GM10248 (cell line): ENCODE measurements around the gene CCP110.

Experiments
- CTCF ChIA-PET: fragments of 300-600 bp; sonication (Branson Sonifier 250); formaldehyde crosslinking; extraction: SDS; loops from one replicate; lab custom pipeline; 2021; ENCODE audit warnings: antibody characterized with exemption; lab: Yijun Ruan, JAX
- POLR2A ChIA-PET: fragments of 350-650 bp; sonication (Branson Sonifier 250); formaldehyde crosslinking; extraction: SDS; loops from one replicate; lab custom pipeline; 2020; ENCODE audit warnings: antibody characterized with exemption; lab: Yijun Ruan, JAX
- DNase-seq: peaks from one replicate; pipeline ENCODE4 v3.0.0; 2012; ENCODE audit errors: extremely low spot score
- TF ChIP-seq, protein P1 (sequence below): IDR thresholded peaks from 2 replicates; pipeline ENCODE4 v1.5.1; 2012; ENCODE audit warnings: mild to moderate bottlenecking, low read depth; ENCODE audit errors: extremely low read depth, missing control alignments, control extremely low read depth

CCP110 gene

DNA sequence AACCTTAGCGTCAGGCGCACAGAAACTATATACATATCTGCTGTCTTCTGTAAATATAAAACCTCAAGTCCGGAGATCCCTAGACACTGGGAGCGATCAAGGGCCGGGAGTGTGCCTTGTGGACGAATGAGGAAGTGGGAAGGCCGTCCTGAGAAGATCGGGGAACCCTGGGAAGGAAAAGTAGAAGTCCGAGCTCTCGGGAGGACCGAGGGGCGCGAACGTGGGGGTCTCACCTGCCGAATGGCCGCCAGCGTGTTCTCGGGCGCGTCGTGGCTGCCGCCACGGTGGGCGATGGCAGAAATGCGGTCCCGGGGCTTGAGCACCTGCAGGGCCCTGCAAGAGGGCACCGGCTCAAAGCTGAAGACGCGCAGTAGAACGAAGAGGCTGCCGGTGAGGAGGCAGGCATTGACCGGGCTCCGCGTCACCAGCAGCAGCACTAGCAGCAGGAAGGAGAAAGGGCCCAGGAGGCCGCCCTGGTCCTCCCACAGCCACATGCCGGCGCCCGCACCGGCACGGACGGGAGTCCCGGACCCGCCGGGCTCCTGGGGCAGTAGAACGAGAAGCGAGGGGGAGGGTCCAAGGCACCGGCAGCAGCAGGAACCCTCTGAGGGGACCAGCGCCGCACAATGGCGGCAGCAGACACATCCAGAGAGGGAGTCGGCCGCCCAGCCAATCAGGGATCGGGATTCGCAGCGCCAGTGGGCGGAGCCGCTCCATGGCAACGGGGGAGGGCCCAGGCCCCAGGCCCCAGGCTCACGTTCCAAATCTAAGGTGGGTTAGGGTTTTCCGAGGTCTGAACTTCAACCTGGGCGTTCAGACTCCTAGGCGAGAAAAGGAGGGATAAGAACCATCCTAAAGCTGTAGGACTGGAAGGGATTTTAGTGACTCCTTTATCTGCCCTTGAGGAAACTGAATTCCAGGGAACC is 2.0 kb upstream of the CCP110 start, which contains the start of gene GDE1:
GDE1 (minus strand) TSS at position 628 of the 926 bp plus-strand sequence; CDS start at position 494, 134 bp downstream.
- ChIA-PET CTCF (interaction anchor here (1.0 kb wide), 1 partner anchor 18 kb away, joined by 3 read pairs; no protein-coding TSS in a partner anchor), POLR2A (no interaction called here)
- TF ChIP-seq, protein P1, sequence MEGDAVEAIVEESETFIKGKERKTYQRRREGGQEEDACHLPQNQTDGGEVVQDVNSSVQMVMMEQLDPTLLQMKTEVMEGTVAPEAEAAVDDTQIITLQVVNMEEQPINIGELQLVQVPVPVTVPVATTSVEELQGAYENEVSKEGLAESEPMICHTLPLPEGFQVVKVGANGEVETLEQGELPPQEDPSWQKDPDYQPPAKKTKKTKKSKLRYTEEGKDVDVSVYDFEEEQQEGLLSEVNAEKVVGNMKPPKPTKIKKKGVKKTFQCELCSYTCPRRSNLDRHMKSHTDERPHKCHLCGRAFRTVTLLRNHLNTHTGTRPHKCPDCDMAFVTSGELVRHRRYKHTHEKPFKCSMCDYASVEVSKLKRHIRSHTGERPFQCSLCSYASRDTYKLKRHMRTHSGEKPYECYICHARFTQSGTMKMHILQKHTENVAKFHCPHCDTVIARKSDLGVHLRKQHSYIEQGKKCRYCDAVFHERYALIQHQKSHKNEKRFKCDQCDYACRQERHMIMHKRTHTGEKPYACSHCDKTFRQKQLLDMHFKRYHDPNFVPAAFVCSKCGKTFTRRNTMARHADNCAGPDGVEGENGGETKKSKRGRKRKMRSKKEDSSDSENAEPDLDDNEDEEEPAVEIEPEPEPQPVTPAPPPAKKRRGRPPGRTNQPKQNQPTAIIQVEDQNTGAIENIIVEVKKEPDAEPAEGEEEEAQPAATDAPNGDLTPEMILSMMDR: peak; percentile 39
- DNase-seq: peak; percentile 95

DNA sequence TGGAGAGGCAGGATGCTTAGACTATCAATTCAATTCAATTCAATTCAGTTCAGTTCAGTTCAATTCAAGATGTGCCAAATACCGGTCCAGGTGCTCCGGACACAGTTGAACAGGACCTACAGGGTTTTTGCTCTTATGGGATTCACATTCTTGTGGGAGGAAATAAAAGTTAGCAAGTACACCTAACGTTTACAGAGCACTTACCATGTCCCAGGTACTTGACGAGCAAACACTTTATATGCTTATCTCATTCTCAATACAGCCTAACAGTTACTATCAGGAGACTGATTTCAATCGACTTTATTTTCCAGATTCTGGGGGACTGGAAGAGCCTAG is 1.4 kb upstream of the CCP110 start:
- ChIA-PET POLR2A (no interaction called here), CTCF (no interaction called here)
- TF ChIP-seq, protein P1: no peak
- no peak for DNase-seq

DNA sequence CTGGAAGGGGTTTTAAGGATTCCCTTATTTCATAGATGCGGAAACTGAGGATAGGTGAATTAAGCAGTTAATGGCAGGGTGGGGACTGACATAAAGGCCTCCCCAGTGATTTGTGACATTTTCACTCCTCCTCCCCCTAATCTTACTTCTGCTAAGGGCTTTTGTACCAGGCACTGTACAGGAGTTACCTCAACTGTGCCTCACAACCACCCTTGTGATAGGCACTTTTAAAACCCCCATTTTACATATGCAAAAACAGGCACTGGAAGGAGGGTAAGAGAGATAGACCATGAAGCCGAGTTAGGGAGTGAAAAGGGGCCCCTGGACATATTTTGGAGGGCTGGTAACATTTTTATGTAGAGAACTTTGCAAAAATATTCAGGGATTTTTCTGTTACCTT is 982 bp upstream of the CCP110 start:
- TF ChIP-seq, protein P1: no peak
- no peak for DNase-seq
- POLR2A ChIA-PET: no interaction called here
- CTCF ChIA-PET: no interaction called here

DNA sequence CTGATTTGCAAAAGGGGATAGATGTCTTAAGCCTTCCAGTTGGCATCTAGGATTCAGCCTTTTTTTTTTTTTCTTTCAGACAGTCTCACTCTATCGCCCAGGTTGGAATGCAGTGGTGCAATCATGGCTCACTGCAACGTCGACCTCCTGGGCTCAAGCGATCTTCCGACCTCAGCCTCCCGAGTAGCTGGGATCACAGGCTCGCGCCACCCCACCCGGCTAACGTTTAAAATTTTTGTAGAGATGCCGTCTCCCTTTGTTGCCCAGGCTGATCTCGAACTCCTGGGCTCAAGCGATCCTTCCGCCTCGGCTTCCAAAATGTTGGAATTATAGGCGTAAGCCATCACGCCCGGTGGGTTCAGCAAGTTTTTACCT is 571 bp upstream of the CCP110 start:
- ChIA-PET CTCF (no interaction called here), POLR2A (no interaction called here)
- no peak for DNase-seq
- TF ChIP-seq, protein P1: no peak

DNA sequence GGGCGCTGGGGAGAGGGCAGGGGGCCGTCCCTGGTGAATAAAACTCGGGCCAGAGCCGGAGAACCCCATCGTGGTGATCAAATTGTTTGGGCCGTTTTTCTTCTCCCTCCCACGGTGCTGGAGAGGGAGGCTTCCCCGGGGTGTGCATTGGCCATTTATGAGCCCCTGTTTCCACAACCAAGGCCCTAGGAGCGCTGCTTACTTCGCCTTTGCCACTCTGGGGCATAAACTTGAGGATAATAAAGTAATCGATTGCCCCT is 544 bp downstream of the CCP110 start:
- DNase-seq: no peak
- TF ChIP-seq, protein P1: no peak
- ChIA-PET POLR2A (no interaction called here), CTCF (interaction anchor here (1.0 to 2.6 kb wide), 5 partner anchors 13 to 438 kb away, joined by 3 to 12 read pairs (median 3); partner anchors contain the start of gene VPS35L)

DNA sequence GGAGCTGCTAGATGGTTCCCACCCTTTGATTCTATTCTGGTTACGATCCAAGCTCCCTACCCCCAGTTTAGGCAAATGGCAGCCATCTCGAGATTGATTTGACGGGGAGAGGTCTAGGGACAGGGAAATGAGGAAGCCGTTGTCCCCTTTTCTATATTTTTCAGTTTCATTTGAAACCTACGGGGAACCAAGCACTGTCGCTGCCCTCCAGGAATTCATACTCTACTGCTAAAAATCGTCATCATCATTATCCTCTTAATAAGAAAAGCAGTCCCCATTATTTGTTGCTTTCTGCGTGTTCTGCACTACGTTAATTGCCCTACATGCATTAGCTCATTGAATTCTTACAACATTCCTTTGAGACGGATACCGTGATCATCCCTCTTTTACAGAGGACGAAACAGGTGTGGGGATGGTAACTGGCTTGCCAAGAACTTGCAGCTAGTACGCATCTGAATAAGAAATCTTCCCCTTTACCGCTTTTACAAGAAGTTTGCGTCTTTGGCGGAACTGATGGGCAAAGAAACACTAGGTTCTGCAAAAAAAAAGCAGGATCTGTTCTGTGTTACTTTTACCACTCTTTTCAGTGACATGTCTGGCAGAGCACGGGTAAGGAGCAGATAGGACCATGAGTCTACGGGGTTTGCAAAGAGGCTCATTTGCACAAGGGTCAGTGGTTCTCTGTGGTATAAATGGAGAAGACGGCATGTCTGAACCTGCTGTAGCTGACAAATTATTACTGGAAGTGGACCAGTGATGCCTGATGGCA is 1.1 kb downstream of the CCP110 start:
- CTCF ChIA-PET: interaction anchor here (1.0 to 2.6 kb wide), 6 partner anchors 13 to 439 kb away, joined by 3 to 12 read pairs (median 3); partner anchors contain the start of gene VPS35L
- peak; percentile 20 for DNase-seq
- POLR2A ChIA-PET: no interaction called here
- TF ChIP-seq, protein P1: no peak
